NCI-H510A treated with DMSO at 0.1 percent for 48 hours (cell line): Measurements from ENCODE around the gene HEXIM2.
"Not testable (repeated sequence)": the region's sequence is repeated elsewhere in the genome, so short reads cannot be mapped to it uniquely, and the experiment has no call there.

Experiments used
- DNase-seq: peaks from one replicate; lab custom pipeline; 2025; lab: John Stamatoyannopoulos, UW

Gene HEXIM2

DNA sequence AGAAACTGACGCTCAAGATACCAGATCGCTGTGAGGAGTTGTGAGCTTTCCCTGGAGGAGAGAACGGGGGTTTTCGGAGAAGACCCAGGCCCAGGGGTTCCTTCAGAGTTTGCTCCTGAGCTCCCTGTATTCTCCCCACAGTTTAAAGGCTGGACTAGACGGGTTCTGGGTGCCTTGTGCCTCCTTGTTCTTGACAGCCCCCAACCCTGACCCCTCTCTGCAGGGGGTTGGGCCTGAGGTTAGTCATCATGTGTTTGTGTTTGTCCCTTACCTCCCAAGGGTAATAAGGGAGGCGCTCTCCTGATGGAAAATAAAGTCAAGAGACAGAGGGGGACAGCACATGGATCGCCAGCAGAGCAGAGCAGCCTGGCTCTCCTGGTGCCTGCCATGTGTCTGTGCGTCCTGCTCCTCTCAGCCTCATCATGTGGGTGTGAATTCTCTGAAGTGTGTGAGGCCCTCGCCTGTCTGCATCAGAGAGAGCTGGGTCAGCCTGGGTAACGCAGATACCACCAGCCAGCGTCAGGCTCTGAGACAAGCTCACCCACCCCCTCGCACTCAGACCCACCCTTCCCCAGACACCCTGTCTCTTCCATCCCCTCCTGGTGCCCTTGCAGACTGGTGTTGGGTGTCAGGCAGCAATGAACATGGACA is 8.7 kb downstream of the HEXIM2 start:
- no peak for DNase-seq

DNA sequence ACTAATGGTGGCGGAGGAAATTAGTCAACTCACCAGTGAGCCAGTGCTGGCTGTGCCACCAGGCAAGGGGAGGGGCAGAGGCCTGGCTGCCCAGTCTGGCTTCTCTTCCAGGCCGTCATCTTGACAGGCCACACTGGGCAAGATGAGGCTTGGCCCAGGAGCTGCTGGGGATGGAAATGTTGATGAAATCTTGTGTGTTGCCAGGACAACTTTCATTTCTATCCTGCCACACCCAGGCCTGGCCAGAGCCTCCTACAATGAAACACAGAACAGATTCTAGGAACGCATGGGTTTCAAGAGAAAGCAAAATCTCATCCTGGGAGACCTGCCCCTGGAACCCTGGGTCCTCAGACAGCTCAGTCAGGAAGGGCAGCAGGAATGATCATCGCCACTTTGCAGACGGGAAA is 9.3 kb downstream of the HEXIM2 start:
- DNase-seq: no peak

DNA sequence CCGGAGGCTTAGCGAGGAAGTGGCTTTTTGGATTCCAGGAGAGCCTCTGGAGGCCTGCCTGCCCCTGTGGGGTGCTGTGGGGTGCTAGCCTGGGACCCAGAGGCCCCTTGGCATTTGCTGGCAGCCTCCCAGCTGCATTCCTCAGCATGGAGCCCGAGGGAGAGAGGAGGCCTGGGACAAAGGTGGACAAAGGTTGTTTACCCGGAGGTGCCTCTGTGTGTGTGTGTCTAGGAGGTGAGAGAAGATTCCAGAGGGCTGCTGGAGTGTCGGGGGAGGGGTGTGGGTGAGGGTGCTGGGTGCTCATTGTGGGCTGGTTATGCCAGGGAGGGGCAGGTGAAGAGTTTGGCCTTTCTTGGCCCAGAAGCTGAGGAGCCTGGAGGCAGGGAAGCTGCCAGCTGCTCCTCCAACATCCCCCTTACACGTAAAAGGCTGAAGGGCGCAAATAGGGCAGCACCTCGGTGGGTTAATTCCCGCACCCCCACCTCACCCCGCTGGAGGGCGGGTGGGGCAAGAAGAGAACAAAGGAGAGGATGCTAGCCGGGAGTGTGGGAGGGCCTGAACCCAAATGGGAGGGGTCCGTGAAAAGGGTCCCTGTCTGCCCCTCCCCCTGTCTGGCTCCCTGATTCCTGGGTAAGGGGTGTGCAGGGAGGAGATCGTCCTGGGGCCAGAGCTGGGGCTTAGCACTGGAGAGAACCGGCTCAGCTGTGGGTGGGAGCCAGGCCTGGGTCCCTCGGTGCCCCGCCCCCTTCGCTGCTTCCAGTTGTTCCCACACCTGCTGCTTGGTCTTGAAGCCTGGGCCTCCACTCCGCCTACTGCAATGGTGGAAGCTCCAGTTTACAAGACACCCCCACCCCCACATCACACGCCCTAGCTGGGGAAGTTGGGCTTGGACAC is 9.9 kb downstream of the HEXIM2 start:
- DNase-seq: peak; percentile 69

DNA sequence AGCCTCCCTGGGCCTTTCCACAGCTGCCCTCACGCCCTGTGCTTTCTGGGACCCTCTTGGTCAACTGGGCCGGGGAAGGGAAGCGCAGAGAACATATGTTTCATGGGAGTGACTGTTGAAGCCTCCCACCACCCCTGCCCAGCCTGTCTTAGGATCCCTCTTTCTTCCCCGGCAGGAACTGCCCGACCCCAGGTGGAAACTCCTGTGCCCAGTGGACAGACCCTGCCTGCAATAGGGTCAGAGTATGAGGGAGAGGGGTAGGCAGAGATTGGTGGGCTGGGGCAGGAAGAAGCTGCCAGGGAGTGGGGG is 10.5 kb downstream of the HEXIM2 start:
- DNase-seq: no peak

DNA sequence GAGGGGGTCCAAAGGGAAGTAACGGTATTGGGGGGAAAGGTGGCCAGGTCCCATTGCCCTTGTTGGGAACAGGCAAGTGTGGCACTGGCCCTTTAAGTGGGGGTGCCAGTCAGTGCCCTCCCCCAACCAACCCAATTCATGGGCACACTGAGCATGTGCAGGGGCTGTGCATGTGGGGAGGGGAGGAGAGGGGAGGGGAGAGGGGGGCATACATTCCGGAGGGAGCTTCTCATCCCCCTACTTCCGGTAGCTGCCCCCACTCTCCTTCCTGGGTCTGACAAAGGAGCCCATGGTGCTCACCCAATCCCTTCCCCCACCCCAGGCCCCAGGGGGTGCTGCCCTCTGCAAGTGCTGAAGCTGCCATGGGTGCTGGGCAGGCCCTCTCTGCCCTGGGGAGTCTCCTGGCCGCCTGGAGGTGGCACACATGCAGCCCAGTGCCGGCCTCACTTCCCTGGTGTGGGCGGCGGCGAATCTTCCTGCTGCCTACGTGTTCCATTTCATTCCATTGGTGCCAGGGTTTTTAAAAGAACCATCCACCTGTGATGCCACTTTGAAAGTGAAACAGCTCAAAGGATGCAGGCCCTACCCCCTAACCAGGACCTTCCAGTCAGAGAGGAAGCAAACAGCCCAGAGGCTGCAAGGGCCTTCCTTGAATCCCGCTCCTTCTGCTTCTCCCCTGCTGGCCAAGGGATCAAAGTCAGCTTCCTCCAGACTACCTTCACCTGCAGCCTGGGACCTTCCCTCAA is 11.0 kb downstream of the HEXIM2 start:
- peak; percentile 65 for DNase-seq

DNA sequence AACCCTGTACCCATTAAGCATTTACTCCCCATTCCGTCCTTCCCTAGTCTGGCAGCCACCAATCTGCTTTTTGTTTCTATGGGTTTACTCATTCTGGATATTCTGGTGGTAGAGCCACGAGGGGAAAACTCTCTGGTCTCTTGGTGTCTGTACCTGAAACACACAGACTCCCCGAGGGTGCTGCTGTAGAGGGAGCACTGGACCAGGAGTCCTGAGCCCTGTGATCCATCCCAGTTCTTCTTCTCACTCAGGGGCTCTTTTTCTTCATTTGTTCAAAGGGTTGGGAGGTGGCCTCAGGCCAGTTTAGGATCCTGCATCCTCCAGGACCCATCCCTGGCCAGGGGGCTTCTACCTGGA is 14.1 kb downstream of the HEXIM2 start:
- DNase-seq: no peak

DNA sequence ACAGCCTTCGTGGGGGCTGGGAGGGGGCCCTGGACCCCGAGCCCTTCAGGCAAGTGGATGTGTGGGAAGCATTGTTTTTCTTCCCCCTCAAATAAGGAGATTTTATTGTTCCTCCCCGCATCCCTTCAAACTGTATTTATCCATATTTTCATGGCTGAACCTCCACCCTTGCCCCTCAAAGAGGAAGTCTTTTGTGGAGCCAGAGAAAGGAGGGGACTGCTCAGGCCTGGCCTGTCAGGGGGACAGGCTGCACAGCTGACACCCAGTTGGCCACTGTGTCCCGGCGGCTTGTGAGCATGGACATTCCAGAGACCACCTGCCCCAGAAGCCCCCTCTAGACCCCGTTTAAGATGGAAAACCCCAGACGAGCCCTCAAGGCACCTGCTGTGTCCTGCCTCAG is 15.9 kb downstream of the HEXIM2 start:
- DNase-seq: no peak

DNA sequence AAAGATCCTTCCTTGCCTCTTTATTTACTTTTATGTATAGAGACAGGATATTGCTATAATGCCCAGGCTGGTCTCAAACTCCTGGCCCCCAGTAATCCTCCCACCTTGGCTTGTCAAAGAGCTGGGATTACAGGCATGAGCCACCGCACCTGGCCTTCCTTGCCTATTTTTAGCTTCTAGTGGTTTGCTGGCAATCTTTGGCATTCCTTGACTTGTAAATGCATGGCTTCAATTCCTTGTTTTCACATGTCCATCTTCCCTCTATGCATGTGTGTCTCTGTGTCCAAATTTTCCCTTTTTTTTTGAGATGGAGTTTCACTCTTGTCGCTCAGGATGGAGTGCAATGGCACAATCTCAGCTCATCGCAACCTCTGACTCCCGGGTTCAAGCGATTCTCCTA is 22.5 kb downstream of the HEXIM2 start:
- no peak for DNase-seq

DNA sequence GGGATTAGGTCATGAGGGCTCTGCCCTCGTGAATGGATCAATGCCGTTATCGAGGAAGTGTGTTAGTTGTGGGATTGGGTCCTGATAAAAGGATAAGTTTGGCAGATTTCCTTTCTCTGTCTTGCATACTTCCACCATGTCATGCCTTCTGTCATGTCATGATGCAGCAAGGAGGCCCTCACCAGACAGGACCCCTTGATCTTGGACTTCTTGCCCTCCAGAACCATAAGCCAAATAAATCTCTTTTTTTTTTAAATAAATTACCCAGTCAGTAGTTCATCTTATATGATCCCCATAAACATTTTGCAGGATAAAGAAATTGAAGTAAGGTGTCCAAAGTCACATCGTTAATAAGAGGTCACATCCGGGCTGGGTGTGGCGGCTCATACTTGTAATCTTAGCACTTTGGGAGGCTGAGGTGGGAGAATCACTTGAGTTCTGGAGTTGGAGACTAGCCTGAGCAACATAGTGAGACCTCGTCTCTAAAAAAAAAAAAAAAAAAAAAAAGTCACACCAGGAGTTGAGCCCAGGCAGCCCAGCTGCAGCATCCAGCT is 25.2 kb downstream of the HEXIM2 start:
- DNase-seq: no peak

DNA sequence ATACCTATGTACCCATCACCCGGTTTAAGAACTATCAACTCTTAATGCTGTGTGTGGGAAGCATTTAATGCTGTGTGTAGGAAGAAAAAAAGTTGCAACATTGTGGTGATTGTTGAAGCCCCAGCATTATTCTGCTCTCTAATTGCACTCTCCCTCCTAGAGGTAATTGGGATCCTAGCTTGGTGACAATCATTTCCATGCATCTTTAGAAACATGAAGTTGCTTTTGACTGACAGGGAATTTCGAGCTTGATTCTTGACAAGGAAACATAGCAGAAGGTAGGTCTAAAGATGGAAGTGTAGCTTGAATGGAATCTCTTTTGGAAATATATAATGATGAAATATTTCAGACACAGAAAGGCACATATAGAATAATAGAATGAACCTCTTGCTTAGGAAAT is 27.3 kb downstream of the HEXIM2 start:
- DNase-seq: no peak

DNA sequence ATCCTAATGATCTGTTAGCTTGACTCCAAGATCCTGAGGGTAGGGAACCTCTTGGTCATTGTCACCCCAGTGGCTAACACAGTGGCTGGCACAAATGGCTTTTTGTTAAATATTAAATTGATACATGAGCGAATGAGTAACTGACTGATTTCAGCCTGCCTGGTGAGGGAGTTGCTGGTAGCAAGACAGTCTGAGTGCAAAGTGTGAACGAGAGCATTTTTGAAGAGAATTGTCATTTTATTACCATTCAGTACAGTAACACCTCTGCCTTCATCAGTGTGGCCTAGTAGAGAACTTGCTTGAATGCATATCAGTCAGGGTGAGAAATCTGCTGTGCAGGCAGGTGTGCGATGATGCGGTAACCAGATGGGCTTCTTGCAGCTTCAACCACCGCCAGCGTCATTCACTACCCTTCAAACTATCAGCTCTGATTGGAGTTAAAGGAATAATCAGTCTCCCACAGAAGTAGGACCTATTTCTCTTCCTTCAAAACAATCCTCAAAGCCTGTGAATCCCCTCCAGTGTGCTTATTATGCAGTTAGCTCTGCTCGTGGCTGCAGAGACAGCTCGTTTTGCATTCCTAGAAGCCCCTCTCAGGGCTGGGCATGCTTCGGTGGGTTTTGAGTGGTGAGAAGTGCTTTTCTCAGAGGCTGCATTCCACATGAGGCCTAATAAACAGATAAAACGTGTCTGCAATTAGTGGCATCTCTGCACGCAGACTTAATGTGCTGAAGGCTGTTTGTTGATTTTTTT is 29.0 kb downstream of the HEXIM2 start:
- DNase-seq: peak; percentile 38

DNA sequence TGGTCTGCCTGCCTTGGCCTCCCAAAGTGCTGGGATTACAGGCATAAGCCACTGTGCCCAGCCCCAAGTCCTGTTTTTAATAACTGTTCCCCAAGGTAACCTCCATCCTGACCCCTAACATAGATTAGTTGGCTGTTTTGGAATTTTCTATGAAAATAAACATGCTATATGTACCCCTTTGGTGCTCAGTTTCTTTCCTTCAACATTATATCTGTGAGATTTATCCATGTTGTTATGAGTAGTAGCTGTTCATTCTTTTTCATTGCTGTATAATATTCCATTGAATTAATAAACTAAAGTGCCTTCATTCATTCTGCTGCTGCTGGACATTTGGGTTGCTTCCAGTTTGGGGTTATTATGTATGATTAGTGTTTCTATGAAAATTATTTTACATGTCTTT is 33.7 kb downstream of the HEXIM2 start:
- no peak for DNase-seq

DNA sequence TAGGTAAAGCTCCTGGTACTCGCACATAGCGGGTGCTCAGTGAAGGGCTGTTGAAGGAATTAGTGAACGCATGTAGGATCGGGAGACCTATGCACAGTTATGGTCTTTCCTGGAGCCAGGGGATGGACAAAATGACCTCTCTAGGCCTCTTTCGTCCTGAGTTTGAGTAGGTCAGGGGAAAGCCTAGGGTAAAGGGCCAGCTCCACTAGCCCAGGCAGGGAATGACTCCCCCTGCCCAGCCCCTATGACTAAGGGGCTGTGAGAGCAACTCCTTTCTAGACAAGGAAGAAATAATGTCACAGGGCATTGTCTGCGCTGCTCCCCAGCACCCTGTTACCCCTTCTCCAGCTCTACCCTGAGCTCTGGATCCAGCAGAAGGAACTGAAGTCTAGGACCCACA is 35.4 kb downstream of the HEXIM2 start:
- no peak for DNase-seq

DNA sequence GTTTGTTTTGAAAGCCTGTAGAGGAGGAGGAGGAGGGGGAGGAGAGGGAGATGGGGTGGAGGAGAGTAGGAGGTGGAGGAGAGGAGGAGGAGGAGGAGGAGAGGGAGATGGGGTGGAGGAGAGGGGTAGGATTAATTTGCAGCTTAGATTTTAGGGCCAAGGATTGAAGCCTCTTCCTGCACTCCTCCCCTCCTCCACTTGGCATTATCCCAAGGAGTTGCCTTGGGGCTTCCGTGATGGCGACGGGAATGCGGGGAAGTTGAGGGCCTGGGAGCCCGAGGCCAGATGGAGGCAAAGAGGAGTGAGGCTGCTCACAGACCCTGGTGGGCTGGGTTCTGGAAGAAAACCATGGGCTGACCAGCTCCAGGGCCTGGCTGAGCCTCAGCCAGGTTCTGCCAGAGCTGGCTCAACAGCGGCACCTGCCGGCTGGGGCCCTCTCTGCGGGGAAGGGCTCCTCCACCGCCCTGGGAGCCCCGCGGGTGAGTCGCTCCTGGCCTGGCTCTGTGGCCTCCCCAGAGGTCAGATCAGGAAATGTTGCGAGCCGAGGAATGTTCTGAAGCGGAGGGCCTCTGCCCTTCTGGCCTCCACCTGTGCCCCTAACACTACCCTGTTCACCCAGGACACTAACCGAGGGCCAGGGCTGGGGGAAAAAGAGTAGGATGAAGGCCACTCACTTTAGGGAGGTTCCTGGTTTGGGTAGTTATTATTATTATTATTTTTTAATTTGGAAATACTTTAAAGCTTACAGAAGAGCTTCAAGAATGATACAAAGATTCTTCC is 36.1 kb downstream of the HEXIM2 start:
- DNase-seq: peak; percentile 74

DNA sequence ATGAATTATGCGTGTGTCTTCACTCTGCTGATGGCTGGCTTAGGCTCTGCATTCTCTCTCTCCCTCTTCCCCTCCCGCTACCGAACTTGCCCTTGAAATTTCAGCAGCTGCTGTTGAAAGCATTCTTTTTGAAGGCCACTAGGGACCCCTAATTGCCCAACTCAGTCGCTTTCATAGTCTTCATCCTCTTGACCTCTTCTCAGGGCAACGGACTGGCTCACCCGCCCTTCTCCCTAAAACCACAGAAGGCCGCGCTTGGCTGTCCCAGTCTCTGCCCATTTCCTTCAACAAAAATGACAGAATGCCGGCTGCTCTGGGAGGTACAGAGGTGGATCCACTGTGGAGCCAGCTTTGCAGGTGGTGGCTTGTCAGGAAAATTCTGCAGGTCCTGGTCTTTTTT is 39.0 kb downstream of the HEXIM2 start:
- DNase-seq: no peak

DNA sequence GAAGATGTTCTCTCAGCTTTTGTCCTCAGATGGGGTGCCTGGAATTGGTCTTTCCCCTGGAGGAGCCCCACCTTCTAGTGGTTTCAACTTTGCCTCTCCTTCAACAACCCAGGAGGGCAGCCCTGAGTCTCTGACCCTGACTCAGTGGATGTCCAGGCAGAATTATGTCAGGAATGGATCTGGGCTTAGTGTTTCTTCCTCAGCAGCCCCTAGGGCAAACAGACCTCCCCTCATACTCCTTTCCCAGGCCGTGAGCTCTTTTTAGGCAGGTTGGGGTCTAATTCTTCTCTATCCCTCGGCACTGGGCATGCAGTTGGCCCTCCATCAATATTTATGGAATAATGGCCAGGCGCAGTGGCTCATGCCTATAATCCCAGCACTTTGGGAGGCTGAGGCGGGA is 39.8 kb downstream of the HEXIM2 start:
- DNase-seq: no peak

DNA sequence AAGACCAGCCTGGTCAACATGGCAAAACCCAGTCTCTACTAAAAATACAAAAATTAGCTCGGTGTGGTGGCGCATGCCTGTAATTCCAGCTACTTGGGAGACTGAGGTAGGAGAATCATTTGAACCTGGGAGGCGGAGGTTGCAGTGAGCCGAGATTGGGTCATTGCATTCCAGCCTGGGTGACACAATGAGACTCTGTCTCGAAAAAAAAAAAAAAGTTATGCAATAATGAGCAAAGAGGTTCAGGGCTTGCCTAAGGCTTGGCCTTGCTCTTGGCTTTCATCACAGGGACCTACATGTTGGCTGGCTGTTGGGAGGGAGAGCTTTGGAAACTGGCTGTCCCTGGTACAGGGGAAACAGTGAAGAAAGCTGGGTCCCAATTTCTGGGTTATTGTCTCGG is 40.2 kb downstream of the HEXIM2 start:
- DNase-seq: not testable (repeated sequence)

DNA sequence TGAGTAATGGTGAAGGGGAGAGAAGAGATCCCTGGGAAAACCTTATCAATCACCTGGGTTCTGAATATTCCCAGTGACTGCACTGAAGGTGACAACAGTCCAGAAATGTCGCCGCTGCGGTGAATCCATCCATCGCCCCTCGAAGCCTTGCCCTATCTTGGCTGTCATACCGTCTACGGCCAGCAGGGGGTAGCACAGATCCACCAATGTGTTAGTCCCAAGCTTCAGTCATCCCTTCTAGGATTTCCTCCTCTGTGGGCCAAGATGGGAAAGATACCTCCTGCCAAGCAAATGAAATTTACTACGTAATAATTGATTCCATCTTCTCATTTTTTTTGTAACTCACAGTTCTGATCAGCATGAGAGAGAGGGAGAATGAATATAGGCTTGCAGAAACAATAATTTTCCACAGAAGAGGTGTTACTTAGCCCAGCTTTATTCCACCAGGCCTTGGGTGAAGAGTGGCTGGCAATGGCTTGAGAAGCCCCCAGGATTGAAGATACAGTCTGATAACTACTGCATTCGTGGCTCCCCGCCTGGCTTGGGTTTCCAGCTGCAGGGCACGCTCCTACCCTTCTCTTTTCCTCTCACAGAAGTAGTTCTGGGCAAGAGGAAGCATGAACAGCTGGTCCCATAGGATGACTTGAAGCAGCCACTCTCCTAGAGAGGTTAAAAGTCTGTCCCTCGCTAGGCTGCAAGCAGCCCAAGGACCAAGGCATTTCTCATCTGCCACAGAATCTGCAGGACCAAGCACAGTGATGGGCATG is 57.4 kb downstream of the HEXIM2 start:
- DNase-seq: peak; percentile 87
